Measurements from ENCODE around the gene TAS2R9. TPM values are rescaled to one million over a fixed set of nuclear protein-coding genes. Genes with fewer than 3 reads are reported as not detected.
A peak's percentile ranks its signal among the peaks of the same experiment; 100 is the strongest.

TAS2R9 gene, protein sequence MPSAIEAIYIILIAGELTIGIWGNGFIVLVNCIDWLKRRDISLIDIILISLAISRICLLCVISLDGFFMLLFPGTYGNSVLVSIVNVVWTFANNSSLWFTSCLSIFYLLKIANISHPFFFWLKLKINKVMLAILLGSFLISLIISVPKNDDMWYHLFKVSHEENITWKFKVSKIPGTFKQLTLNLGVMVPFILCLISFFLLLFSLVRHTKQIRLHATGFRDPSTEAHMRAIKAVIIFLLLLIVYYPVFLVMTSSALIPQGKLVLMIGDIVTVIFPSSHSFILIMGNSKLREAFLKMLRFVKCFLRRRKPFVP
- total RNA-seq: not detected in 2 replicates

DNA sequence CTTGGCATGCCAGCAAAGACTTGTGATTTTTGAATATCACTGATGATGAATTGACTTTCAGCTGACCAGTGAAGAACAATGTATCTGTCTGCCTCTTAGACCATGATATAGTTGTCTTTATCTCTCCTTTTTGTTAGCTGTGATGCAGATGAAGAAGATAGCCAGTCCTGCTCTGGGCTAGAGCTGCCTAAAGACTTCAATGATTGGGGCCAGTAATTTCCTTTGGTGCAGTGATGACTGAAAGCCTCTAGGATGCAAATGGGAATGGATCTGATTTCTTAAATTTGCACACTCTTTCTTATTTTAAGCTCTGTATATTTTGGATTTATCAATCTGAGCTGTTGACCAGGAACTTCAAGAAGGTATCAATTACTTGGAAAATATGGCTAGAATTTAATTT lies at the start of gene TAS2R9:
Gene TAS2R9 (minus strand): TSS at position 101 of the 400 bp plus-strand sequence. CDS start 93 bp downstream, at position 8.
- DNase-seq (ENCODE audit: low read depth): no peak
- Histone ChIP-seq H3K27me3 (ENCODE audit: control insufficient read depth, insufficient read depth, low read length) (no peaks in the 10 kb centered on the region), H3K4me3 (ENCODE audit: low read depth, low read length) (no peak within 1 kb of the TSS), H3K36me3 (ENCODE audit: control insufficient read depth, insufficient read depth, low read length) (no peaks in the 10 kb centered on the region)
- FAIRE-seq: no peak
- TF ChIP-seq, protein P1, sequence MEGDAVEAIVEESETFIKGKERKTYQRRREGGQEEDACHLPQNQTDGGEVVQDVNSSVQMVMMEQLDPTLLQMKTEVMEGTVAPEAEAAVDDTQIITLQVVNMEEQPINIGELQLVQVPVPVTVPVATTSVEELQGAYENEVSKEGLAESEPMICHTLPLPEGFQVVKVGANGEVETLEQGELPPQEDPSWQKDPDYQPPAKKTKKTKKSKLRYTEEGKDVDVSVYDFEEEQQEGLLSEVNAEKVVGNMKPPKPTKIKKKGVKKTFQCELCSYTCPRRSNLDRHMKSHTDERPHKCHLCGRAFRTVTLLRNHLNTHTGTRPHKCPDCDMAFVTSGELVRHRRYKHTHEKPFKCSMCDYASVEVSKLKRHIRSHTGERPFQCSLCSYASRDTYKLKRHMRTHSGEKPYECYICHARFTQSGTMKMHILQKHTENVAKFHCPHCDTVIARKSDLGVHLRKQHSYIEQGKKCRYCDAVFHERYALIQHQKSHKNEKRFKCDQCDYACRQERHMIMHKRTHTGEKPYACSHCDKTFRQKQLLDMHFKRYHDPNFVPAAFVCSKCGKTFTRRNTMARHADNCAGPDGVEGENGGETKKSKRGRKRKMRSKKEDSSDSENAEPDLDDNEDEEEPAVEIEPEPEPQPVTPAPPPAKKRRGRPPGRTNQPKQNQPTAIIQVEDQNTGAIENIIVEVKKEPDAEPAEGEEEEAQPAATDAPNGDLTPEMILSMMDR (IDR thresholded peaks at IDR 0.05; ENCODE audit: insufficient read depth, low read length, severe bottlenecking): no peak

DNA sequence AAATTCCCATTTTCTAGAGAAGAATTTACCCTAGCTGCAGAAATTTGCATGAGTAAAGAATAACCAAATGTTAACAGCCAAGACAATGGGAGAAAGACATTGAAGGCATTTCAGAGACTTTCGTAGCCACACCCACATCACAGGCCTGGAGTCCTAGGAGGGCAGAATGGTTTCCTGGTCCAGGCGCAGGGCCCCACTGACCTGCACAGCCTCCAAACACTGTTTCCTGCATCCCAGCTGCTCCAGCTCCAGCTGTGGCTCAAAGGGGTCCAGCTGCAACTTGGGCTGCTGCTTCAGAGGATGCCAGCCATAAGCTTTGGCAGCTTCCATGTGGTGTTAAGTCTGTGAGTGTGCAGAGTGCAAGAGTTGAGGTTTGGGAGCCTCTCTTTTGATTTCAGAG lies 45.8 kb upstream of the TAS2R9 start:
- H3K27me3 ChIP-seq (ENCODE audit: control insufficient read depth, insufficient read depth, low read length): no peaks in the 10 kb centered on the region
- no peak for DNase-seq (ENCODE audit: low read depth)
- peak; percentile 58 for FAIRE-seq
- TF ChIP-seq, protein P1 (IDR thresholded peaks at IDR 0.05; ENCODE audit: insufficient read depth, low read length, severe bottlenecking): no peak
- no peak overlapping the region for H3K4me3 ChIP-seq (ENCODE audit: low read depth, low read length)
- no peaks in the 10 kb centered on the region for H3K36me3 ChIP-seq (ENCODE audit: control insufficient read depth, insufficient read depth, low read length)

DNA sequence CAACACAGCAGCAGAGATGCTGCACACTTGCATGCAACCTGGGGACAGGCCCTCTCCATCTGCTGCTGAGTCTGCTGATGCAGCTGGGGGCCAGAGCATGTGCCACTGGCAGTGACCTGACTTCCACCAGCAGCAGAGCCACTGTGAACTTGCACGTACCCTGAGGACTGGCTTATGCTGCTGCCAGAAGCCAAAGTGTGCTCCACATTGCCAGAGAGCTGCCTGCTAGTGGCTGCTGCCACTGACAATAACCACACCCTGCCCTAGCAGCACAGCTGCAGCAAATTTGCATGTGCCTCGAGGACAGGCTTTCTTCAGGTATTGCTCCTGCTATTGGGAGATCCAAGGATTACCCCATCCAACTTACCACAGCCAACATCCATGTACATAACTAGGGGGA lies 43.8 kb upstream of the TAS2R9 start:
- H3K36me3 ChIP-seq (ENCODE audit: control insufficient read depth, insufficient read depth, low read length): no peaks in the 10 kb centered on the region
- TF ChIP-seq, protein P1 (IDR thresholded peaks at IDR 0.05; ENCODE audit: insufficient read depth, low read length, severe bottlenecking): no peak
- H3K27me3 ChIP-seq (ENCODE audit: control insufficient read depth, insufficient read depth, low read length): no peaks in the 10 kb centered on the region
- no peak overlapping the region for H3K4me3 ChIP-seq (ENCODE audit: low read depth, low read length)
- DNase-seq (ENCODE audit: low read depth) (no peak), FAIRE-seq (peak; percentile 36)

DNA sequence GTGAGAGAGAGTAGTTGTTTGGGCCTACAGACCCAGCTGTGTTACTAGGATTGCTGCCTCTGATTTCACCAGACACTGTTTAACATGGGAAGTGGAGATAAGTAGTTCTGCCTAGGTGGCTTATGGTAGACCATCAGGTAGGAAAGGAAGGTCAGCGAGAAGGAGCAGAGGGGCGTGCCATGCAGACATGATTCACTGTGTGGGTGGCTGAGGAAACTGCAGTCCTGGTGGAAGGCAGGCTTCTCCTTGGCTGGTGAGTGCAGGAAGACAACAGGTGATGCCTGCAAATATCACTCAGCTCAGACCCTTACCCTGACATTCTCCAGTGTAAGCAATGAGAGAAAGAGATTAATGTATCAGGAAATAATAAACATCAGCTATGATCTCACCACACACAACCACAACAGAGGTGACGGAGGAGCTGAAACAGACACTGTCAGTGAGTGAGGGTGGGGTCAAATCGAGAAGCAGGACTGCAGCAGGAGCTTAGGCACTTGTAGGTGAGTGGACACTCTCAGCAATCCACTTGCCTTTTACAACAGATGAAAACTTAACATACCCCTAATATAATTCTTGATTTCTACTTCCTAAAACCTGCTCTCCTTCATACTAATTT lies 41.4 kb upstream of the TAS2R9 start:
- FAIRE-seq: no peak
- DNase-seq (ENCODE audit: low read depth): peak; percentile 35
- TF ChIP-seq, protein P1 (IDR thresholded peaks at IDR 0.05; ENCODE audit: insufficient read depth, low read length, severe bottlenecking): no peak

DNA sequence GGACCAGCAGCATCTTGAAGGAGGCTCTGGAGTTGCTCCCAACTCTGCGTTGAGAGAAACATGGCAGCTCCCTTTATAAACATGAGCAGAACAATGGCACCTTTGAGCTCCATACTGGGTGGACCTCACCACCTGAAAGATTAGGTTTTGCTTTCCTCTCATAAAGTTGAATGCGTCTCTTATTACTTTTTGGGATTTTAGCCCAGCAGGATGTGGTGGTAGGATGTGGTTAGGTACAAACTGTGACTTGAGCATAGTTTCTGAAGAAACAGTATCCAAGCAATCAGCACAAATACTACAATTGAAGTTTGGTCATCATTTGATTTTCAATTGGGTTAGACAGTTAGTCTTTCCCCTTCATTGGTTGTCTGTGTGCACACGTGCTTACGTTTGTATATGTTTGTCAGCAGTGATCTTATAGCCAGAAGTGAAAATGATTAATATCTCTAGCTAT lies 39.5 kb upstream of the TAS2R9 start, which contains the start of gene PRR4:
Gene PRR4 (minus strand): TSS at position 51 of the 454 bp plus-strand sequence. CDS start 38 bp downstream, at position 13.
- DNase-seq (ENCODE audit: low read depth) (no peak), FAIRE-seq (no peak)
- H3K36me3 ChIP-seq (ENCODE audit: control insufficient read depth, insufficient read depth, low read length): no peaks in the 10 kb centered on the region
- H3K4me3 ChIP-seq (ENCODE audit: low read depth, low read length): no peak within 1 kb of the TSS
- TF ChIP-seq, protein P1 (IDR thresholded peaks at IDR 0.05; ENCODE audit: insufficient read depth, low read length, severe bottlenecking): no peak
- H3K27me3 ChIP-seq (ENCODE audit: control insufficient read depth, insufficient read depth, low read length): no peaks in the 10 kb centered on the region

More for the DNA sequence above, 41.4 kb upstream of the TAS2R9 start:
- Histone ChIP-seq H3K27me3 (ENCODE audit: control insufficient read depth, insufficient read depth, low read length) (no peaks in the 10 kb centered on the region), H3K4me3 (ENCODE audit: low read depth, low read length) (no peak overlapping the region), H3K36me3 (ENCODE audit: control insufficient read depth, insufficient read depth, low read length) (no peaks in the 10 kb centered on the region)
